Astrocyte (in vitro differentiated cells and primary cell): ENCODE results near the gene PSRC1.

ENCODE experiments used
- CTCF ChIP-seq: IDR thresholded peaks from 2 replicates; pipeline ENCODE4 v1.5.1; 2011; ENCODE audit warnings: low read depth, mild to moderate bottlenecking, inconsistent platforms, low read length, moderate library complexity; ENCODE audit not compliant: insufficient read depth
- EZH2 ChIP-seq: IDR thresholded peaks from 2 replicates; pipeline ENCODE4 v1.6.1; 2012; ENCODE audit warnings: mild to moderate bottlenecking, low read length, inconsistent platforms; ENCODE audit not compliant: insufficient read depth

DNA sequence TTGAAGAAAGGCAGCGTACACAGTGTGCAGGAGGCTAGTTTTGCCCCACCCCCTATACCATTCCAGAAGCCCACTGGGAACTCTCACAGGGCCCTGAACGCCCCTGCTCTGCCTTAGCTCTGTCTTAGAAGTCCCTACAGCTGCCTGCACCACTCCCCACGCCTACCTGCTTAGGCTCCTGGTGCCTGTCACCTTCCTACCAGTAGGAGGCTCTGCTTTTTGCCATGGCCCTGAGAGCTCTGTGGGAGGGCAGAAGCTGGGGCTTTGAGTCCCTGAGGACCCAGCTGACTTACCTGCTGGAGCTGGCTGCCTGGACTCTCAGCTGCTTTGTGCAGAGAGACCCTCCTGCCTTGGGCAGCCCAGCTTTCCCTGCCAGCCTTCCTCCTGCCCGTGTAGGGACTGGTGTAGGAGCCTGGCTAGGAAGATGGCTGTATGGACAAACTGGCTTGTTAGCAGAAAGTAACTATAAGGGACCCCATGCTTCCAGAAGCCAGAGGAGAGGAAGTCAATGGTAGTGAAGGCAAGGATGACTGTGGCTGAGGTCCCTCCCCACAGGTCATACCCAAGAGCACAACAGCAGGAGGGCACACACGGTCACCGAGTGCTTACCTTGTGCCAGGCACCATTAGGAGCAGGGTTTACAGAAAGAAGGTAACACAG lies 43.4 kb downstream of the PSRC1 start:
- TF ChIP-seq CTCF = peak; percentile 40
- no peak for TF ChIP-seq EZH2
